ENCODE measurements around the gene AMOTL1. TPM values are rescaled to one million over a fixed set of nuclear protein-coding genes. Genes with fewer than 3 reads are reported as not detected.

The AMOTL1 gene
- total RNA-seq, 4 donors from 2014 or later = 47.2 to 91.6 (median 66.9) TPM

DNA sequence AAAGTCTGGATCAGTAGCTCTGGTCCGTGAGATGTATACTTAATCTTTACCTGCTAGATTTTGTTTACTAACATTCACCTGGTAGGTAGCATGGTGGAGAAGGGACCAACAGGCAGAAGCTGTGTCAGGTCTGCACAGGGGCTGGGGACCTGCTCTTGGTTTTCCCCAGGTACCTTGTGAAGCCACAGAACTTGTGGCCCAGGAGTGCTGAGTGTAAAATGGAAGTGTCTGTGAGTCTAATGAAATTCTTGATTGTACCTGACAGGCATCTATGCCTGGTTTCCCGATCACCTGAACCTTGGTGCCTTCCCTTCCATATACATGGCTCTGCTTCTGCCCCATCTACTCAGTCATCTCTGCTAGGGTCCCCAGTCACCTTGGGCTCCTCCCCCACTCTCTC, 110.8 kb downstream of the AMOTL1 start:
- H3K36me3 ChIP-seq = peaks cover 0 to 82% (median 13%) of the 10 kb centered on the region in 3 donors
- H3K4me3 ChIP-seq = no peak overlapping the region
- no peak for DNase-seq
- intact Hi-C loops (cut with DNase I) = no loop called here
- H3K27ac ChIP-seq = no peak overlapping the region
- no peaks in the 10 kb centered on the region for H3K9me3 ChIP-seq
- no peak for TF ChIP-seq POLR2A (IDR thresholded peaks at IDR 0.05)
- TF ChIP-seq, protein P1, sequence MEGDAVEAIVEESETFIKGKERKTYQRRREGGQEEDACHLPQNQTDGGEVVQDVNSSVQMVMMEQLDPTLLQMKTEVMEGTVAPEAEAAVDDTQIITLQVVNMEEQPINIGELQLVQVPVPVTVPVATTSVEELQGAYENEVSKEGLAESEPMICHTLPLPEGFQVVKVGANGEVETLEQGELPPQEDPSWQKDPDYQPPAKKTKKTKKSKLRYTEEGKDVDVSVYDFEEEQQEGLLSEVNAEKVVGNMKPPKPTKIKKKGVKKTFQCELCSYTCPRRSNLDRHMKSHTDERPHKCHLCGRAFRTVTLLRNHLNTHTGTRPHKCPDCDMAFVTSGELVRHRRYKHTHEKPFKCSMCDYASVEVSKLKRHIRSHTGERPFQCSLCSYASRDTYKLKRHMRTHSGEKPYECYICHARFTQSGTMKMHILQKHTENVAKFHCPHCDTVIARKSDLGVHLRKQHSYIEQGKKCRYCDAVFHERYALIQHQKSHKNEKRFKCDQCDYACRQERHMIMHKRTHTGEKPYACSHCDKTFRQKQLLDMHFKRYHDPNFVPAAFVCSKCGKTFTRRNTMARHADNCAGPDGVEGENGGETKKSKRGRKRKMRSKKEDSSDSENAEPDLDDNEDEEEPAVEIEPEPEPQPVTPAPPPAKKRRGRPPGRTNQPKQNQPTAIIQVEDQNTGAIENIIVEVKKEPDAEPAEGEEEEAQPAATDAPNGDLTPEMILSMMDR (IDR thresholded peaks at IDR 0.05) = no peak
- no peaks in the 10 kb centered on the region for H3K27me3 ChIP-seq
- WGBS, 2 donors = 89 to 97% methylated on average over 2 of the region's 2 CpGs
- peaks cover 0 to 51% (median 14%) of the 10 kb centered on the region in 3 donors for H3K4me1 ChIP-seq

DNA sequence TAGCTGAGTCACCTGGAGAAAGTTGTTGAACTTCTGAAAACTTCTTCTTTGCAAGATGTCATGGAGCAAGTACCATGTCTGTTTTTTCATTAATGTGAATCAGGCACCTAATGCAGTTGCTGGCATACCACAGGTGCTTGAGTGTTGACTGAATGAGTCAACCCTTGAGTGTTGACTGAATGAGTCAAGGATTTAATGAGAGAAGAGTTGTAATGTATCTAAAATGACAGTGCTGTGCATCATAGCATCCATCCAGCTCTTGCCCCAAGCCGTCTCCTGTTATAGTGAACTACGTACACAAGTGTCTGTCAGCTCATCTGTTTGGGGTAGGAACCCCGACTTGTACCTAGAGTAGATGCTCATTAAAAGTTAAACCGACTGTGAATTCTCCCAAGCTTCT, 112.1 kb downstream of the AMOTL1 start:
- no peak overlapping the region for H3K27ac ChIP-seq
- no peaks in the 10 kb centered on the region for H3K9me3 ChIP-seq
- TF ChIP-seq, protein P1 (IDR thresholded peaks at IDR 0.05) = no peak
- TF ChIP-seq POLR2A (IDR thresholded peaks at IDR 0.05) = no peak
- no peaks in the 10 kb centered on the region for H3K27me3 ChIP-seq
- no peak overlapping the region for H3K4me3 ChIP-seq
- 46 to 55% methylated on average over 4 of the region's 4 CpGs for WGBS, 2 donors
- peaks cover 0 to 51% (median 14%) of the 10 kb centered on the region in 3 donors for H3K4me1 ChIP-seq
- intact Hi-C loops (cut with DNase I) = no loop called here
- DNase-seq = no peak
- peaks cover 0 to 76% (median 13%) of the 10 kb centered on the region in 3 donors for H3K36me3 ChIP-seq

GRCh38 chr11:94882931-94883330, 114.8 kb downstream of the AMOTL1 start:
- H3K27ac ChIP-seq = no peak overlapping the region
- WGBS, 2 donors = 43 to 70% methylated on average over 2 of the region's 2 CpGs
- no peak for DNase-seq
- H3K27me3 ChIP-seq = no peaks in the 10 kb centered on the region
- peaks cover 0 to 59% (median under 1%) of the 10 kb centered on the region in 3 donors for H3K36me3 ChIP-seq
- no peak overlapping the region for H3K4me3 ChIP-seq
- intact Hi-C loops (cut with DNase I) = no loop called here
- H3K9me3 ChIP-seq = peaks cover 0 to 7% (median 0%) of the 10 kb centered on the region in 3 donors
- TF ChIP-seq, protein P1 (IDR thresholded peaks at IDR 0.05) = no peak
- TF ChIP-seq POLR2A (IDR thresholded peaks at IDR 0.05) = no peak
- peaks cover 0 to 41% (median 5%) of the 10 kb centered on the region in 3 donors for H3K4me1 ChIP-seq

DNA sequence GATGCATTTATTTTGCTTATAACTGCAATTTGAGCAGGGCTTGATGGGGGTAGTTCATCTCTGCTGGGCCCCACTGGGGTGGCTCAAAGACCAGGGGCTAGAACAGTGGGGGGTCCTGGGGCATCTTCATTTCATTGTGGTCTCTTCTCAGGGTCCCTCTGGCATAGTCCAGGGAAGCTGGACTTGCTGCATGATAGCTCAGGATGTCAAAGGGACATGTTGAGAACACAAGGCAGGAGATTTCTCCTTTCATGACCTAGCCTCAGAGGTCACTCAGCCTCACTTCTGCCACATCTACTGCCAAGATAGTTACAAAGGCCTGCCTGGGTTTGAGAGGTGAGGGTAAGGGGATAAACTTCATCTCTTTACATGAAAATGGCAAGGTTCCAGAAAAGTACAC, 115.7 kb downstream of the AMOTL1 start:
- no peak for DNase-seq
- intact Hi-C loops (cut with DNase I) = no loop called here

DNA sequence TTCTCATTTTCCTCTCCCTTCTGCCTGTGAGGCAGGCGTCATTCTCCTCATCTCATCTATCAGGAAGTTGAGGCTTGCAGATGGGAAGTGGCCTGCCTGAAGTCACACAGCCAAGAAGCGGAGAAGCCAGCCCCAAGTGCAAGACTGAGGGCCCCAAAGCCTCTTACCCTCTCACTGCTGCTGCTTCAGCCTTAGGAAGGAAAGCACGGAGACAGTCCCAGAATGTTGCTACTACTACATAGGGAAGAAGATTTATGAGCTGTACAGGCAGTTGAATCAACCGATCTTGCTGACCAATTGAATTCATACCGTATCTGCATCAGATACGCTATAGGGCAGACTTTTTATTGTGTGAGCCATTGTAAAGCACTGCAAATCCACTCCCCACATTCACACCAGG, 116.2 kb downstream of the AMOTL1 start:
- DNase-seq = no peak
- Histone ChIP-seq H3K4me3 (no peak overlapping the region), H3K36me3 (peaks cover 0 to 45% (median 0%) of the 10 kb centered on the region in 3 donors), H3K27ac (no peak overlapping the region), H3K9me3 (peaks cover 0 to 7% (median 0%) of the 10 kb centered on the region in 3 donors), H3K4me1 (peaks cover 0 to 41% (median 5%) of the 10 kb centered on the region in 3 donors), H3K27me3 (no peaks in the 10 kb centered on the region)
- TF ChIP-seq, protein P1 (IDR thresholded peaks at IDR 0.05) = no peak
- TF ChIP-seq POLR2A (IDR thresholded peaks at IDR 0.05) = no peak
- intact Hi-C loops (cut with DNase I) = no loop called here
- 75 to 92% methylated on average over 5 to 6 of the region's 6 CpGs for WGBS, 2 donors

More for the DNA sequence above, 115.7 kb downstream of the AMOTL1 start:
- H3K4me1 ChIP-seq = peaks cover 0 to 41% (median 5%) of the 10 kb centered on the region in 3 donors
- no peaks in the 10 kb centered on the region for H3K27me3 ChIP-seq
- H3K9me3 ChIP-seq = peaks cover 0 to 7% (median 0%) of the 10 kb centered on the region in 3 donors
- H3K27ac ChIP-seq = no peak overlapping the region
- peaks cover 0 to 50% (median 0%) of the 10 kb centered on the region in 3 donors for H3K36me3 ChIP-seq
- no peak overlapping the region for H3K4me3 ChIP-seq
- TF ChIP-seq POLR2A (IDR thresholded peaks at IDR 0.05) = no peak
- TF ChIP-seq, protein P1 (IDR thresholded peaks at IDR 0.05) = no peak

Measured in esophagus squamous epithelium (tissue), 5 donors.